A549 (cell line): Measurements from ENCODE around the gene CD99L2. TPM values are rescaled to one million over a fixed set of nuclear protein-coding genes. Genes with fewer than 3 reads are reported as not detected.

Experiments
- ATAC-seq, 2 experiments: fragments of 200-7000 bp in 1 of 2; fragments of >200 bp in 1 of 2; cut with Nextera tagmentation in 1 of 2; cut with Tn5 transposase in 1 of 2; 3 replicates each; pipeline versions ENCODE4 v1.8.0 to v1.9.1; 2018 to 2020; ENCODE audit warnings: mild to moderate bottlenecking in 1 of 2, moderate library complexity in 1 of 2
- CTCF ChIA-PET: fragments of 300-600 bp; sonication (Branson Sonifier 250); formaldehyde crosslinking; extraction: SDS; loops from one replicate; lab custom pipeline; 2021; ENCODE audit warnings: antibody characterized with exemption, inconsistent platforms; lab: Yijun Ruan, JAX
- POLR2A ChIA-PET: fragments of 350-600 bp; formaldehyde crosslinking; extraction: SDS; loops from one replicate; lab custom pipeline; 2021; ENCODE audit warnings: antibody characterized with exemption, inconsistent platforms; lab: Yijun Ruan, JAX
- DNase-seq, 2 experiments: peaks; one replicate each; pipeline versions ENCODE4 v3.0.0 to v3.0.0-alpha.2; 2011 to 2016; ENCODE audit warnings: low read depth in 1 of 2, low spot score in 1 of 2
- FAIRE-seq: peaks from 2 replicates; lab custom pipeline; 2011; peaks lifted over from hg19 to GRCh38; lab: Jason Lieb, UNC
- H3K27ac ChIP-seq, 2 experiments: fragments of >200 bp; sonication (Bioruptor Twin); formaldehyde crosslinking; 3 replicates each; pipeline ENCODE4 v1.5.1; 2016 to 2017
- H3K4me1 ChIP-seq: fragments of >200 bp; sonication (Bioruptor Twin); formaldehyde crosslinking; 3 replicates; pipeline ENCODE4 v1.6.1; 2016
- H3K4me2 ChIP-seq: fragments of >200 bp; sonication (Bioruptor Twin); formaldehyde crosslinking; 3 replicates; pipeline ENCODE4 v1.6.1; 2016
- H3K4me3 ChIP-seq: fragments of >200 bp; sonication (Bioruptor Twin); formaldehyde crosslinking; 3 replicates; pipeline ENCODE4 v1.5.1; 2016
- H3K9me3 ChIP-seq: fragments of >200 bp; sonication (Bioruptor Twin); formaldehyde crosslinking; 3 replicates; pipeline ENCODE4 v1.6.1; 2016
- CBX8 ChIP-seq: fragments of 200-600 bp; sonication (generic); IDR thresholded peaks from 2 replicates; pipeline ENCODE4 v1.6.1; 2016
- CEBPB ChIP-seq, 2 experiments: fragments of >200 bp in 1 of 2; sonication (Bioruptor Twin) in 1 of 2; formaldehyde crosslinking in 1 of 2; IDR thresholded peaks; 2 replicates each; pipeline ENCODE4 v1.6.1; 2012 to 2016
- EHMT2 ChIP-seq: fragments of 200-600 bp; sonication (generic); IDR thresholded peaks from 2 replicates; pipeline ENCODE4 v1.6.1; 2016; ENCODE audit warnings: antibody characterized with exemption, low read depth, mild to moderate bottlenecking, moderate library complexity
- ESRRA ChIP-seq: fragments of 150-350 bp; IDR thresholded peaks from 2 replicates; pipeline ENCODE4 v1.6.1; 2014; ENCODE audit warnings: mild to moderate bottlenecking, low read length, borderline replicate concordance
- FOSB ChIP-seq: fragments of 250-450 bp; sonication (Bioruptor Pico); IDR thresholded peaks from 2 replicates; pipeline ENCODE4 v1.5.0; 2020; ENCODE audit warnings: mild to moderate bottlenecking, moderate library complexity
- FOXS1 ChIP-seq: fragments of 250-450 bp; sonication (Bioruptor Pico); IDR thresholded peaks from 2 replicates; pipeline ENCODE4 v1.5.0; 2020; ENCODE audit warnings: mild to moderate bottlenecking, moderate library complexity
- GATA3 ChIP-seq: IDR thresholded peaks from 2 replicates; pipeline ENCODE4 v1.6.1; 2012; ENCODE audit warnings: borderline replicate concordance
- HDAC2 ChIP-seq: fragments of 200-600 bp; sonication (generic); IDR thresholded peaks from 2 replicates; pipeline ENCODE4 v1.6.1; 2016
- HEYL ChIP-seq: fragments of 250-450 bp; sonication (Bioruptor Pico); IDR thresholded peaks from 2 replicates; pipeline ENCODE4 v1.8.0; 2021; ENCODE audit warnings: mild to moderate bottlenecking, moderate library complexity
- HOXB13 ChIP-seq: fragments of 250-450 bp; sonication (Bioruptor Pico); IDR thresholded peaks from 2 replicates; pipeline ENCODE4 v1.5.0; 2020; ENCODE audit warnings: low read depth, mild to moderate bottlenecking, moderate library complexity
- JUN ChIP-seq, 2 experiments: fragments of >200 bp; sonication (Bioruptor Twin); formaldehyde crosslinking; IDR thresholded peaks; 2 replicates in 1 of 2; 3 replicates in 1 of 2; pipeline ENCODE4 v1.6.1; 2016 to 2017
- JUNB ChIP-seq: fragments of >200 bp; sonication (Bioruptor Twin); formaldehyde crosslinking; IDR thresholded peaks from 2 replicates; pipeline ENCODE4 v1.6.1; 2016
- MAFK ChIP-seq: fragments of 450-650 bp; IDR thresholded peaks from 2 replicates; pipeline ENCODE4 v1.6.1; 2014; ENCODE audit not compliant: partially characterized antibody
- RFX5 ChIP-seq: fragments of 450-650 bp; IDR thresholded peaks from 2 replicates; pipeline ENCODE4 v1.7.1; 2014; ENCODE audit warnings: antibody characterized with exemption, mild to moderate bottlenecking, moderate library complexity
- SREBF2 ChIP-seq: fragments of 450-650 bp; IDR thresholded peaks from 2 replicates; pipeline ENCODE4 v1.6.1; 2014; ENCODE audit warnings: mild to moderate bottlenecking, moderate library complexity
- TFCP2L1 ChIP-seq: fragments of 250-450 bp; sonication (Bioruptor Pico); IDR thresholded peaks from 2 replicates; pipeline ENCODE4 v1.5.0; 2021; ENCODE audit warnings: mild to moderate bottlenecking
- TP53 ChIP-seq: fragments of 250-450 bp; sonication (Bioruptor Pico); IDR thresholded peaks from 2 replicates; pipeline ENCODE4 v1.5.0; 2021; ENCODE audit warnings: mild to moderate bottlenecking, moderate library complexity
- USF2 ChIP-seq: fragments of 450-650 bp; IDR thresholded peaks from 2 replicates; pipeline ENCODE4 v1.6.1; 2014; ENCODE audit warnings: antibody characterized with exemption
- ZC3H11A ChIP-seq: fragments of 450-650 bp; IDR thresholded peaks from 2 replicates; pipeline ENCODE4 v1.6.1; 2014; ENCODE audit warnings: antibody characterized with exemption, mild to moderate bottlenecking
- ZFP36 ChIP-seq: fragments of 450-650 bp; IDR thresholded peaks from 2 replicates; pipeline ENCODE4 v1.6.1; 2014; ENCODE audit warnings: borderline replicate concordance; ENCODE audit not compliant: partially characterized antibody
- ZNF302 ChIP-seq: fragments of 250-450 bp; sonication (Bioruptor Pico); IDR thresholded peaks from 2 replicates; pipeline ENCODE4 v1.9.0; 2021; ENCODE audit warnings: inconsistent platforms, mild to moderate bottlenecking, moderate library complexity
- WGBS: methylation state at CpG from one replicate; pipeline ENCODE4 v1.1.6; 2017; ENCODE audit errors: missing lambda C conversion rate; 5-methylcytosine and 5-hydroxymethylcytosine counted together
- polyA plus RNA-seq, 4 experiments: library from polyadenylated mRNA; depleted of rRNA in 3 of 4; stranded (reverse); fragments of >200 nt; fragmentation: RNase III in 1 of 4; extraction: RNeasy Plus Mini Kit Qiagen cat#74134 plus additional on column Dnase treatment in 1 of 4; gene quantifications; 2 replicates in 3 of 4; 3 replicates in 1 of 4; pipeline ENCODE4 v1.2.3, GENCODE V29; 2011 to 2017
- TF ChIP-seq, protein P1 (sequence below): fragments of 250-450 bp; sonication (Bioruptor Pico); IDR thresholded peaks from 2 replicates; pipeline ENCODE4 v1.5.0; 2021; ENCODE audit warnings: mild to moderate bottlenecking, moderate library complexity, borderline replicate concordance
- TF ChIP-seq, protein P2 (sequence below): IDR thresholded peaks from 2 replicates; pipeline ENCODE4 v1.6.1; 2012
- TF ChIP-seq, protein P3 (sequence below): IDR thresholded peaks from 2 replicates; pipeline ENCODE4 v1.6.1; 2012
- TF ChIP-seq, protein P4 (sequence below): fragments of 150-350 bp; IDR thresholded peaks from 2 replicates; pipeline ENCODE4 v1.6.1; 2014; ENCODE audit warnings: low read depth, mild to moderate bottlenecking, low read length

CD99L2 gene
- polyA plus RNA-seq, 2 of the 4 experiments (the other 2 are of a cell fraction) = 50.5 to 66.5 TPM

- ChIA-PET POLR2A (no interaction called here), CTCF (no interaction called here)
- H3K4me2 ChIP-seq = 0 out of 3 replicates have a peak overlapping the region, but pooled peaks have one; percentile 18
- no peak for FAIRE-seq
- no peak overlapping the region for H3K4me3 ChIP-seq
- 80% methylated on average over 1 of the region's 1 CpG for WGBS
- H3K9me3 ChIP-seq = peaks cover 6% of the 10 kb centered on the region; the same call in 1 of the 3 replicates
- ATAC-seq = peak in 1 of 2 experiments; percentile 53; a peak in 3 of 6 replicates
- peak overlapping the region; percentile 35 to 59; a peak in 5 of 6 replicates for H3K27ac ChIP-seq
- DNase-seq = no peak
- H3K4me1 ChIP-seq = peaks cover 43% of the 10 kb centered on the region
- TF ChIP-seq TP53 (CRISPR knock-in tag) (no peak), ZNF302 (CRISPR knock-in tag) (no peak), CEBPB (IDR thresholded peaks at IDR 0.05) (no peak), ESRRA (no peak), SREBF2 (no peak), JUNB (no peak), ZC3H11A (no peak)
- TF ChIP-seq, protein P1, sequence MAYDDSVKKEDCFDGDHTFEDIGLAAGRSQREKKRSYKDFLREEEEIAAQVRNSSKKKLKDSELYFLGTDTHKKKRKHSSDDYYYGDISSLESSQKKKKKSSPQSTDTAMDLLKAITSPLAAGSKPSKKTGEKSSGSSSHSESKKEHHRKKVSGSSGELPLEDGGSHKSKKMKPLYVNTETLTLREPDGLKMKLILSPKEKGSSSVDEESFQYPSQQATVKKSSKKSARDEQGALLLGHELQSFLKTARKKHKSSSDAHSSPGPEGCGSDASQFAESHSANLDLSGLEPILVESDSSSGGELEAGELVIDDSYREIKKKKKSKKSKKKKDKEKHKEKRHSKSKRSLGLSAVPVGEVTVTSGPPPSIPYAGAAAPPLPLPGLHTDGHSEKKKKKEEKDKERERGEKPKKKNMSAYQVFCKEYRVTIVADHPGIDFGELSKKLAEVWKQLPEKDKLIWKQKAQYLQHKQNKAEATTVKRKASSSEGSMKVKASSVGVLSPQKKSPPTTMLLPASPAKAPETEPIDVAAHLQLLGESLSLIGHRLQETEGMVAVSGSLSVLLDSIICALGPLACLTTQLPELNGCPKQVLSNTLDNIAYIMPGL (CRISPR knock-in tag) = no peak
- TF ChIP-seq, protein P2, sequence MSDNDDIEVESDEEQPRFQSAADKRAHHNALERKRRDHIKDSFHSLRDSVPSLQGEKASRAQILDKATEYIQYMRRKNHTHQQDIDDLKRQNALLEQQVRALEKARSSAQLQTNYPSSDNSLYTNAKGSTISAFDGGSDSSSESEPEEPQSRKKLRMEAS = no peak
- TF ChIP-seq, all 56 proteins: peak for 0
These were observed 24.9 kb downstream of the CD99L2 start for GRCh38 chrX:150873616-150874015.

DNA sequence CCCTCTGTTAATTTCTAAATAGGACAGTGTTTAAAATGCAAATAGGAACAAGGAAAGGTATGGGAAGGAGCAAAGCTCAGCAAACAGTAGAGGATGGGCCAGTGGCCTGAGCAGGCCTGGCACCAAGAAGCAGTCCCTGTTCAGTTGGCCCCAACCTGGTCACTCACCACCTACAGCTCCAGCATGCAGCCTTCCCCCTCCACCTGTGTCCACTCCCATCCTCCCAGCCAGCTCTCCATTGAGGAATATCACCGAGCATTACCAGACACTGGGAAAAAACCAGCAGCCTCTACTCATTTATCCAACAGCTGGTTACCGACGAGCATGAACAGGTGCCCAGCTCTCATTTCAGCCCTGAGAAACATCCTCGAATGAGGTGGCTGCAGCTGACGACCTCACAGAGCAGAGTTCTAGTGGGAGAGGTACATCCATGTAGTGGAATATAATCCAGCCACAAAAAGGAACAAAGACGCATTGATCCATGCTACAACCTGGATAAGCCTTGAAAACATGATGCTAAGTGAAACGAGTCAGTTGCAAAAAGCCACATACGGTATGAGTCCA lies 25.6 kb downstream of the CD99L2 start:
- H3K4me2 ChIP-seq = no peak overlapping the region
- CTCF ChIA-PET = no interaction called here
- POLR2A ChIA-PET = no interaction called here
- FAIRE-seq (peak; percentile 73), DNase-seq (no peak)
- peak overlapping the region; percentile 22 to 34; a peak in 2 of 6 replicates for H3K27ac ChIP-seq
- no peak for TF ChIP-seq FOXS1 (CRISPR knock-in tag)
- TF ChIP-seq, protein P3, sequence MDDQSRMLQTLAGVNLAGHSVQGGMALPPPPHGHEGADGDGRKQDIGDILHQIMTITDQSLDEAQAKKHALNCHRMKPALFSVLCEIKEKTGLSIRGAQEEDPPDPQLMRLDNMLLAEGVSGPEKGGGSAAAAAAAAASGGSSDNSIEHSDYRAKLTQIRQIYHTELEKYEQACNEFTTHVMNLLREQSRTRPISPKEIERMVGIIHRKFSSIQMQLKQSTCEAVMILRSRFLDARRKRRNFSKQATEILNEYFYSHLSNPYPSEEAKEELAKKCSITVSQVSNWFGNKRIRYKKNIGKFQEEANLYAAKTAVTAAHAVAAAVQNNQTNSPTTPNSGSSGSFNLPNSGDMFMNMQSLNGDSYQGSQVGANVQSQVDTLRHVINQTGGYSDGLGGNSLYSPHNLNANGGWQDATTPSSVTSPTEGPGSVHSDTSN = no peak
- no peak for TF ChIP-seq USF2
- TF ChIP-seq ZFP36 = no peak
- no peak for TF ChIP-seq HOXB13 (CRISPR knock-in tag)
- TF ChIP-seq MAFK = no peak
- TF ChIP-seq HDAC2 = no peak
- TF ChIP-seq TFCP2L1 (CRISPR knock-in tag) = no peak
- TF ChIP-seq, protein P4, sequence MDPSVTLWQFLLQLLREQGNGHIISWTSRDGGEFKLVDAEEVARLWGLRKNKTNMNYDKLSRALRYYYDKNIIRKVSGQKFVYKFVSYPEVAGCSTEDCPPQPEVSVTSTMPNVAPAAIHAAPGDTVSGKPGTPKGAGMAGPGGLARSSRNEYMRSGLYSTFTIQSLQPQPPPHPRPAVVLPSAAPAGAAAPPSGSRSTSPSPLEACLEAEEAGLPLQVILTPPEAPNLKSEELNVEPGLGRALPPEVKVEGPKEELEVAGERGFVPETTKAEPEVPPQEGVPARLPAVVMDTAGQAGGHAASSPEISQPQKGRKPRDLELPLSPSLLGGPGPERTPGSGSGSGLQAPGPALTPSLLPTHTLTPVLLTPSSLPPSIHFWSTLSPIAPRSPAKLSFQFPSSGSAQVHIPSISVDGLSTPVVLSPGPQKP = no peak
- no peak for TF ChIP-seq JUN (IDR thresholded peaks at IDR 0.05)
- TF ChIP-seq HEYL = no peak
- TF ChIP-seq CBX8 = no peak
- no peak for TF ChIP-seq RFX5
- no peak for TF ChIP-seq EHMT2
- no peak for TF ChIP-seq FOSB (CRISPR knock-in tag)
- TF ChIP-seq GATA3 = no peak
- TF ChIP-seq, all 56 proteins: peak for 0
- Histone ChIP-seq H3K4me1 (peaks cover 43% of the 10 kb centered on the region), H3K9me3 (peaks cover 6% of the 10 kb centered on the region; the same call in 1 of the 3 replicates), H3K4me3 (no peak overlapping the region)
- WGBS = 87% methylated on average over 8 of the region's 8 CpGs
- no peak for ATAC-seq
